Medulla oblongata (tissue), 1 donor: ENCODE data around the gene RNF32.

Experiments
- DNase-seq: peaks from one replicate; pipeline ENCODE4 v3.0.0-alpha.2; 2015; ENCODE audit errors: extremely low spot score

The RNF32 gene

GRCh38 chr7:156640257-156640948 is at the start of gene RNF32:
Gene RNF32, plus strand, starts transcription at chr7:156640774. Its CDS starts 3,104 bp downstream, at chr7:156643878.
- peak; percentile 83 for DNase-seq

DNA sequence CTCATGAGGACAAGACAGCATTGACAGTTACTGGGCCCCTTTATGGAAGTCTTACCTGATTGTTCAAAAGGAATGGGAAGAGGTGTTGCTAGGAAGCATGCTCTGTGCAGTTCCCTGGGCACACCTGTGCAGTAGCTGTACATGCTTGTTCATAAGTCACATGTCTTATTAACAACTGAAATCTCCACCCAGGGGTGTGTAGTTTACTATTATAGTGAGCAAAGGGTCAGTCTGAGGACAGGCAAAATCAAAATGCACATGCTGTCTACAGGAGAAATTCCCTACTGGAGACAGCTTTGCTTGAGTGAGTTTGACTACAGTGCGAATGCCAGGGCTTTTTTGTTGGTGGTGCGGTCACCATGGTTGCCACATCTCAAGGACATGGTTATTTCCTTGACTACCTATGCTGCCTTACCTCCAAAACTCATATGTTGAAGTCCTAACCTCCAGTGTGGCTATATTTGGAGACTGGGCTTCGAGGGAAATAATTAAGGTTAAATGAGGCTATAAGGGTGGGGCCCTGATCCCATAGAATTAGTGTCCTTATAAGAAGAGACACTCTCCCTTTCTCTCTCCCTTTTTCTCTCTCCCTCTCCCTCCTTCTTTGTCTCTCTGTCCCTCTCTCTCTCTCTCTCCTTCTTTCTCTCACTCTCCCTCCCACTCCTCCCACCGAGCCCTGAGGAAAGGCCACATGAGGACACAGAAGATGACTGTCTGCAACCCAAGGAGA is 48.3 kb upstream of the RNF32 start:
- no peak for DNase-seq

DNA sequence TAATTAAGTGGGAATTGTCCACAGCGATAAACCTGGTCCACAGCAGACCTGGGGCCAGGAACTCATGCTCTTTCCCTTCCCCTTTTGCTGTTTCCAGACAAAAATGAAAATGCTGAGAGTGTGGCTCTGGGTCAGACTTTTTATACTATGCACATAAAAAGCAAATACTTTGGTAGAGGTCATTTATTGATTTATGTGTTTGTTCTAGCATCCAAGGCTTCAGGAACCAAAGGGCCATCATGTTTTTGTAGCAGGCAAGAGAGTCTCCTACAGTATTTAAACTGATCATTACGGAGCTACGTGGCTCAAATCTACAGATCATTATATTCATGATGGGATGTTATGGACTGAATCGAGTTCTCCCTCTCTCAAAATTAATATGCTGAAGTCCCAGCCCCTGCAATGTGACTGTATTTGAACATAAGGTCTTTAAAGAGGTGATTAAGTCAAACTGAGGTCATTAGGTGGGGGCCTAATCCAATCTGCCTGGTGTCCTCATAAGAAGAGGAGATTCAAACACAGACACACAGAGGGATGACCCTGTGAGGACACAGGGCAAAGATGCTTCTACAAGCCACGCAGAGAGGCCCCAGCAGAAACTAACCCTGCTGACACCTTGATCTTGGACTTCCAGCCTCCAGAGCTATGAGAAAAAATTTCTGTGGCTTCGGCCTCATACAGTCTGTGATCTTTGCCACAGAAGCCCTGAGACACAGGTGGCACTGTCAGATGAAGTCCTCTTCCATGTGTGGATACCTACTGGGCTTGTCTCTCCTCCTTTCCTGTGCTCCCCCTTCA is 46.1 kb upstream of the RNF32 start:
- no peak for DNase-seq

DNA sequence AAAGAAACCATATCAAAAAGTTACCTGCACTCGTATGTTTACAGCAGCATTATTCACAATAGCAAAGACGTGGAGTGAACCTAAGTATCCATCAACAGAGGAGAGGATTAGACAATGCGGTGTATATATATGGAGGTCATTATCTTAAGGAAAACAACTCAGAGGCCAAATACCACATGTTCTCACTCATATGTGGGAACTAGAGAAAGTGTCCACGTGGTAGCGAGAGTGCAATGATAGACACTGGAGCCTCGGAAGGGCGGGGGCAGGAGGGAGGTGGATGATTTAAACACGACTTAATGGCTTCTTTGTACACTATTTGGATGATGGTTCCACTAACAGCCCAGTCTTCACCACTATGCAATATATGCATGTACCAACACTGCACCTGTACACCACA is 40.1 kb upstream of the RNF32 start:
- no peak for DNase-seq

GRCh38 chr7:156602283-156602682 is 38.3 kb upstream of the RNF32 start:
- no peak for DNase-seq

- DNase-seq: no peak
Observed at GRCh38 chr7:156603011-156603410, 37.6 kb upstream of the RNF32 start.

- no peak for DNase-seq
Observed at GRCh38 chr7:156603629-156604028, 36.9 kb upstream of the RNF32 start.

DNA sequence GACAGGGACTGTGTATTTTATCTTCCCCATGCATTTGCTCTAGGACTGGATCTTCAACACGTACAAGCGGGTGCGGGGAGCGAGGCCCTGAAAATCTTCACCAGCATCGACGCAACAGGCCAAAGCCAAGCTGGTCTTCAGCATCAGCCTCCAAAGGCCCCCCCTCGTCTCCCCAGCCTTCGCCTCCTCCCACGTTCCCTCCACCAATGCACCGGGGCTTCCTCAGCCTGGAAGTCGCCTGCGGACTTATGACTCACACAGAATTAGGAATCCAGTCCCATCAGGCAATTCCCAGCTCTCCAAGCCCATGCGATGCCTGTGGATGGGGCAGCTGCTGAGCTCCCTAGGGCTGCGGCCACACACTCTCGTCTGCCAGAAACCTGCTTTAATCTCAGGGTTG is 36.3 kb upstream of the RNF32 start:
- no peak for DNase-seq

- no peak for DNase-seq
Observed at GRCh38 chr7:156604836-156605695, 35.5 kb upstream of the RNF32 start.

GRCh38 chr7:156606135-156606534 is 34.4 kb upstream of the RNF32 start:
- DNase-seq: no peak

DNA sequence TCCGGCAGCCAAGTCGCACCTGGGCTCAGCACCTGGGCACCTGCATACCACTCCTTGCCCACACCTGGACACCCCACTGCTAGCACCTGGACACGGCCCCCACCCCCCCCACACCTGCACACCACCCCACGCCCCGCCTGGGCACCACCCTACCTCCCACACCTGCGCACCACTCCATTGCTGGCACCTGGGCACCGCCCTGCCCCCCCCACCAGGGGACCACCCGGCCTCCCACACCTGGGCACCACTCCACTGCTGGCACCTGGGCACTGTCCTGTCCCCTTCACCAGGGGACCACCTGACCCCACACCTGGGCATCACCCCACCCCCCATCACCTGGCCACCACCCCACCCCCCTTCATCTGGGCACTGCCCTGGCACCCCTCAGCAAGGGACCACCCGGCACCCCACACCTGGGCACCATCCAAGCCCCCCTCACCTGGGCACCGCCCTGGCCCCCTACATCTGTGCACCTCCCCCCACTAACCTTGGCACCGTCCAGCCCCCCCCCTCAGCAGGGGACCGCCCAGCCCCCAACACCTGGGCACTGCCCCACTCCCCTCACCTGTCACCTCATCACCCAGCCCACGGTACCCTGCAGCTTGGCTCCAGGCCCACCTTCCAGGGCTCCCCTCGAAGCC is 33.8 kb upstream of the RNF32 start:
- DNase-seq: no peak

GRCh38 chr7:156607332-156608172 is 33.0 kb upstream of the RNF32 start:
- no peak for DNase-seq

- no peak for DNase-seq
Observed at GRCh38 chr7:156608173-156608478, 32.4 kb upstream of the RNF32 start.

DNA sequence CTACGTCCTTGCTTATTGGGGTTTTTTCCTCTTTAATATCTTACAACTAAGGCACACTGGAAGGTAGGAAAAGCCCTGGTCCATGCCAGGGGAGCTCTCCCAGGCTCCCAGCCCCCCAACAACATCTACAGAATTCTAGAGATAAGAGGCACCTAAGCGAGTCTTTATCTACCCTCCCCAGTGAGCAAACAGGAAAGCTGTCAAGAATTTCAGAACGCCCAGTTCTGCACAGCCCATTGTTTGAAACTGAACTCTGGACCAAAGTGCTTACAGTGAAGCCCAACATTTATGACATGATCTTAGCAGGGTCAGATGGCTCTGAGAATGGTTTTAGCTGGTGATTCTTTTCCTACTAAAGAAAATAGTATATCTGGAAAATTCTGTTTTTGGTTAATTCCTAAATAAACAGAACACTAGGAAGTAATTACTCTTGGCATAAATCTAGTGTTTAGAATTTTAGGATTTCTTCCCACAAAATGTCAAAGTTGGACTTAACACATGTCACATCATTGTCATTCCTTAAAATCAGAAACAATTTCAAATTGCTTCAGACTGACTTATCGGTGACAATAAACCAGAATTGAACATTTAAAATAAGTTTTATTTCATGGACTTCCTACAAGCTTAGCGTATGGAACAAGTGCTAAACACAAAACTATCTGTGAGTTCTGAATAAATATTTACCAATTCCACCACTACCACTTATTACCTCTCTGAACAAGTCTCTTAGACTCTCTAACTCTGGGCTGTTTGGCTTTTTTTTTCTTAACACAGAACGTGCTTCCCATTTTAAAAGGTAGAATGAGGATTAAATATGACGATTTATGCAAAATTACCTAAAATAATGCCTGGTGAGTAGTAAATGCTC is 31.3 kb upstream of the RNF32 start:
- DNase-seq: no peak

DNA sequence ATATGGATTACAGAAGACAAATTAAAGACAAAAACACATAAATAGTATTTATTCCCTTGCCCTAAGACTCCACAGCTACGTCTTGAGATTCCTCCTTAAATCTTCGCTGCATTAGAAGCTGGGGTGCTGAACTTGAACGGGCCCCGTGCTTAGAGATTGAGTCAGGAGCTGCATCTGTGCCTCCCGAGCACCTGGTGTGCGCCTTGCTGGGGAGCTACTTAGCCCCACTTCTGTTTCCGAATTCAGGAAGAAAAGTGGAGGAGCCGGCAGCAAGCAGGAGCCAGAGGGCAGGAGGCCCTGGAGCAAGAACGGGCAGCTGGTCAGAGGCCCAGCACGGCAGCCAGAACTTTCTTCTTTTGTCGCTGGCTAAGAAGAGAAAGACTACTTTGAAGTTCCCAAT is 30.4 kb upstream of the RNF32 start:
- no peak for DNase-seq

GRCh38 chr7:156610601-156611000 is 30.0 kb upstream of the RNF32 start:
- DNase-seq: no peak

GRCh38 chr7:156611014-156612010 is 29.3 kb upstream of the RNF32 start:
- DNase-seq: no peak

- no peak for DNase-seq
Observed at GRCh38 chr7:156612930-156613329, 27.6 kb upstream of the RNF32 start.
